ENCODE measurements around the gene SPTLC3. TPM values are rescaled to one million over a fixed set of nuclear protein-coding genes. Genes with fewer than 3 reads are reported as not detected.

Gene SPTLC3
- total RNA-seq, 1 experiment from 2014 or later = not detected

DNA sequence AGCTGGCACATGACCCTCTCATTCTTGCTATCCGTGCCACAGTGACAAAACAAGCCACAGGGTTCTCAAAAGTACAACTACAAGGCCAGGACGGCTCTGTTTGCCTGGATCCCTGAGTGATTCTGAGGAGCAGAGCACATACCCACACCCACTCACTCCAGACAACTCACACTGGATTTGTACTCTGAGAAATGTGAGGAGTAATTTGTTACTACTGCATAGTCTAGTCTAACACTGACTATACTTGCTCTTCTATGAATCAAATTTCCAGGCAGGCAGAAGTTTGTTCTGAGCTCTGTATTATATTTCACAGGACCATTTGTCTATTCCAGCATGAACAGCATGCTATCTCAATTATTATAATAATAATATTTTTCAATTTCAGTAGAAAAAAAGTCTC is 26.7 kb upstream of the SPTLC3 start:
- in situ Hi-C loops (cut with HindIII; ENCODE audit: low sequenced_read_pairs) = no loop called here
- no peak for DNase-seq (ENCODE audit: low spot score)

- no peak for DNase-seq (ENCODE audit: low spot score)
- in situ Hi-C loops (cut with HindIII; ENCODE audit: low sequenced_read_pairs) = no loop called here
Measured at GRCh38 chr20:12984069-12984765, 24.6 kb upstream of the SPTLC3 start.

- DNase-seq (ENCODE audit: low spot score) = no peak
- in situ Hi-C loops (cut with HindIII; ENCODE audit: low sequenced_read_pairs) = no loop called here
Measured at GRCh38 chr20:12984863-12985262, 23.9 kb upstream of the SPTLC3 start.

DNA sequence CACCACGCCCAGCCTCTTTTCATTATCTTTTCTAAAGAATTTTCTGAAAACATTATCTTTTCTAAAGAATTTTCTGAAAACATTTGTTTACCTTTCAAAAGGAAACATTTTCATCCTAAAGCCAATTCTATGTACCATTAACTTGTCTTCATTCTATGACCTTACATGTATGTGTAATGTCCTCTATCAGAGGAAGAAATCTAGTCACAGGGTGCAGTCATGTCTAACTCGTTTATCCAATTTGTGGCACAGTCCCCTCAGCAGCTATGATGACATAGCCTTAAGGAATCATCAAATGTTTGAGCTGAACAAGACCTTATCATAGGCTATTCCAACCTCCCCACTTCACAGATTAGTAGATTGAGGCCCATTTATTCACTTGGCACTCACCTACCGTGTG is 21.5 kb upstream of the SPTLC3 start:
- DNase-seq (ENCODE audit: low spot score) = no peak
- in situ Hi-C loops (cut with HindIII; ENCODE audit: low sequenced_read_pairs) = no loop called here

DNA sequence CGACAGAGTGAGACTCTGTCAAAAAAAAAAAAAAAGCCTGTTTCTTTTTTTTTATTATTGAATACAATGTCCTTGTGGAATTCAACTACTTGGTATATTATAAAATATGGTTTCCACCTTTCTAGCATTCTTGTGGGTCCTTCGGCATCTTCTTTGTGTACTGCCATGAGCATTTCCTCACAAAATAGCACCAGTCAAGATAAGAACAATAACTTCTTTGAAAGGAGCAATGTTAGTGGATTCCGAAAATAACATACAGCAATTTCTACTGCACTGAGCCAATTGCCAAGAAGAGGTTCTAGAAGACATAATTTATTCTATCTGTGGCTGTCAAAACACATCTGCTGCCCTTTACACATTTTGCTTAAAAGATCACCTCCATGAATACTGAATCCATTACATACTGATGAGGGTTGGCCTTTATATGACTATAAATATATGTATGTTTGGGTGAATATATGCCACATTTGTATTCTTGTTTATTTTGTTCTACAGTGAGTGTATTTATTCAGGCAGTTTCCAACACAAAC is 19.1 kb upstream of the SPTLC3 start:
- DNase-seq (ENCODE audit: low spot score) = no peak
- in situ Hi-C loops (cut with HindIII; ENCODE audit: low sequenced_read_pairs) = no loop called here

DNA sequence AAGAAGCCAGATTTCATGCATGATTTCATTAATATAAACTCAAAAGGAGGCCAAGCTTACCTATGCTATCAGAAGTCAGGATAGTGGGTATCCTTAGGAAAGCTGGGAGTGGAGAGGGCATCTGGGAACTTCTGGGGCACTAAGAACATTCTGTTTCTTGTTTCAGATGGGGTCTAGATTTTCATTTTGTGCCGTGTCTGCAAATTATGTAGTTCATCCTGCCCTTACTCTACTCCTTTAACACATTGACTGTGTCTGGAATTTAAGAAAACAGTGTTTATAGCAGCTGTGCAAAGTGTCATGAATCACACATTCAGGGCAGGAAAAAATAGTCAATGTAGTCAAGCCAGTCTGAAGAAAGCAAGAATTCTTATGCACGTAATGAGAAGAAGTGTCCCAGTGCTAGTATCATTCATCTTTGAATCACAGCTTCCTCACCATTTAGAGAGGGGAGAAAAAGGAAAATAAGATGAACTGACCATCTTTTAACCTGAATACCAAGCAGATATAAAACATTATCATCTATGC is 11.6 kb upstream of the SPTLC3 start:
- no peak for DNase-seq (ENCODE audit: low spot score)
- in situ Hi-C loops (cut with HindIII; ENCODE audit: low sequenced_read_pairs) = no loop called here

- no peak for DNase-seq (ENCODE audit: low spot score)
- in situ Hi-C loops (cut with HindIII; ENCODE audit: low sequenced_read_pairs) = no loop called here
Measured at GRCh38 chr20:12998046-12998445, 10.7 kb upstream of the SPTLC3 start.

DNA sequence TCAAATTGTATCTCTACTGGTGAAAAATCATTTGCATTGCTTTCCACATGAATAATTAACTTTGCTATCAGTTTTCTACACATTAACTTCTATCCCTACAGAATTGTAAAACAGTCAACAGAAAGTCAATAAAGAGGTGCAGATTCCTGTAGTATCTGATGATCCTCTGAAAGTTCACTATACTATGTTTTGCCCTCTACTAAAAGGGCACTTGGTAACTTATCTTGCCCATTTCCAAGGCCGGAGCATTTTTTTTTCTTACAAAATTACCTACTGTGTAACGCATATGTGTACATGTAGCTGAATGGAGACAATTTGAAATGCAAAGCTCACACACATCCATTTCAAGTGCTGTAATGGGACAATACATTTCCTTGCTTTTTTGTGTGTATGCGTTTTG is 9.6 kb upstream of the SPTLC3 start:
- in situ Hi-C loops (cut with HindIII; ENCODE audit: low sequenced_read_pairs) = no loop called here

DNA sequence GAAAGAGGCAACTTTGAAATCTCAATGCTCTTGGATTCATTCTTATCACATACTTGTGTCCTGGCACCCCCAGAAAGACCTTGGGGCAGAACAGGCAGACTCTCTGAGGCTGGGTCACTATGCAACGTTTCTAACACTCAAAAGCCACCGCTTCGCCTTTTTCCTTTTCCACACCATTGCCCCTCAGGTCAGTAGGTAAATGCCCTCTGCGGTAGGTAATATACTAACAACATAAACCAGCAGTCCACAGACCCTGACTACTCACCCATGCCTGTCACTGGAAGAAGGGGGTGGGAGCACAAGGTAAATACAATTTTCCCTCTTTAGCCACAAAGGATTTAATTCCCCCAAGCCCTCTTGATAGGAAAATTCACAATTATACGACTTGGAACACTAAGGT is 6.5 kb upstream of the SPTLC3 start:
- DNase-seq (ENCODE audit: low spot score) = no peak

More for the DNA sequence above, 9.6 kb upstream of the SPTLC3 start:
- no peak for DNase-seq (ENCODE audit: low spot score)

GRCh38 chr20:13006825-13007224 is 1.9 kb upstream of the SPTLC3 start:
- in situ Hi-C loops (cut with HindIII; ENCODE audit: low sequenced_read_pairs) = no loop called here
- no peak for DNase-seq (ENCODE audit: low spot score)

More for the DNA sequence above, 6.5 kb upstream of the SPTLC3 start:
- in situ Hi-C loops (cut with HindIII; ENCODE audit: low sequenced_read_pairs) = no loop called here

DNA sequence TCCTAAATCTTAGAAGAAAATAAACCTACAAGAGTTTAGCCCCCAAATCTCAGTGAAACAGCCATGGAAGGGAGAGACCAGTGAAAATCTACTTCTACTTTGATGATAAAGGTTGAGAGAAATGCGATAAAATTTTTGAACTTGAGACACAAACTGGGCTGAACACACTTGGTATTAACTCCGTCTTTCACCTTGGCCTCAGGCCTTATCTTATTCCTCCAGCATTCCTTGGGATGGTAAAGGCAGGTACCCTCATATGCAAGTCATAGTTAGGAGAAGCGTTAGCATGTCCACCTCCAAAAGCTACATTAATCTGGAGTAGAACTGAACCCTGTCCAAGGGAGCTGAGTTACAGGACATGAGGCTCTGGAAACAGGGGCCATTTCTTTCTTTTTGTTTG is 1.2 kb upstream of the SPTLC3 start:
- no peak for DNase-seq (ENCODE audit: low spot score)
- in situ Hi-C loops (cut with HindIII; ENCODE audit: low sequenced_read_pairs) = no loop called here

GRCh38 chr20:13009682-13010406 is 1.1 kb downstream of the SPTLC3 start:
- in situ Hi-C loops (cut with HindIII; ENCODE audit: low sequenced_read_pairs) = no loop called here
- peak; percentile 13 for DNase-seq (ENCODE audit: low spot score)

GRCh38 chr20:13012886-13013285 is 4.1 kb downstream of the SPTLC3 start:
- DNase-seq (ENCODE audit: low spot score) = no peak

GRCh38 chr20:13013411-13013810 is 4.6 kb downstream of the SPTLC3 start:
- in situ Hi-C loops (cut with HindIII; ENCODE audit: low sequenced_read_pairs) = no loop called here
- no peak for DNase-seq (ENCODE audit: low spot score)

More at GRCh38 chr20:13012886-13013285, 4.1 kb downstream of the SPTLC3 start:
- in situ Hi-C loops (cut with HindIII; ENCODE audit: low sequenced_read_pairs) = no loop called here

GRCh38 chr20:13017235-13017634 is 8.5 kb downstream of the SPTLC3 start:
- DNase-seq (ENCODE audit: low spot score) = no peak
- in situ Hi-C loops (cut with HindIII; ENCODE audit: low sequenced_read_pairs) = no loop called here

DNA sequence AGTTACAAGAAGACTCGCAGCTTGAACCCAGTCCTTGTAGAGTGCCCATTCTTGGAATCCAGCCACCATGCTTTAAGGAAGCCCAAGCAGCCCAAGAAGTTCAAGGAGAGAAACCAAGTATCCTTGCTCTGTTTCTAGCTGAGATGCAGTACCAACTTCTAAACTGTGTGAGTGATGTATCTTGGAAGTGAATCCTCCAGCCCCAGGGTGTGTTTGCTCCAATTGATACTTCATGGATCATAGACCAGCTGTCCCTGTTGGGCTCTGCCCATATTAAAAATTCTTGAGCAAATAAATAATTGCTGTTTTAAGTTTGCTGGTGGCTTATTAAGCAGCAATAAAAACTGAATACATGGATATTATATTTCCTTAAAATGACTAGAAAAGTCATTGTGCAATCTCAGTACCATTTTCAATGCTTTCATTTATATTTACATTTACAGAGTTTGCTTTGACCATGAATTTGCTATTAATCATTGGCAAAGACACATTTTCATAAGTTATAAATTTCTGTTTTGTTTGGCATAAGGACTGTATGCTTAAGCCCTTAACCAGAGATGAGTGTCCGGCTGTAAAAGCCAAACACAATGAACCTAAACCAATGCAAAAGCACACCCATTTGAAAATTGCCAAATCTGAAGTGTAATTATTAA is 9.2 kb downstream of the SPTLC3 start:
- no peak for DNase-seq (ENCODE audit: low spot score)
- in situ Hi-C loops (cut with HindIII; ENCODE audit: low sequenced_read_pairs) = no loop called here

GRCh38 chr20:13021205-13021970 is 12.6 kb downstream of the SPTLC3 start:
- in situ Hi-C loops (cut with HindIII; ENCODE audit: low sequenced_read_pairs) = no loop called here
- DNase-seq (ENCODE audit: low spot score) = no peak

DNA sequence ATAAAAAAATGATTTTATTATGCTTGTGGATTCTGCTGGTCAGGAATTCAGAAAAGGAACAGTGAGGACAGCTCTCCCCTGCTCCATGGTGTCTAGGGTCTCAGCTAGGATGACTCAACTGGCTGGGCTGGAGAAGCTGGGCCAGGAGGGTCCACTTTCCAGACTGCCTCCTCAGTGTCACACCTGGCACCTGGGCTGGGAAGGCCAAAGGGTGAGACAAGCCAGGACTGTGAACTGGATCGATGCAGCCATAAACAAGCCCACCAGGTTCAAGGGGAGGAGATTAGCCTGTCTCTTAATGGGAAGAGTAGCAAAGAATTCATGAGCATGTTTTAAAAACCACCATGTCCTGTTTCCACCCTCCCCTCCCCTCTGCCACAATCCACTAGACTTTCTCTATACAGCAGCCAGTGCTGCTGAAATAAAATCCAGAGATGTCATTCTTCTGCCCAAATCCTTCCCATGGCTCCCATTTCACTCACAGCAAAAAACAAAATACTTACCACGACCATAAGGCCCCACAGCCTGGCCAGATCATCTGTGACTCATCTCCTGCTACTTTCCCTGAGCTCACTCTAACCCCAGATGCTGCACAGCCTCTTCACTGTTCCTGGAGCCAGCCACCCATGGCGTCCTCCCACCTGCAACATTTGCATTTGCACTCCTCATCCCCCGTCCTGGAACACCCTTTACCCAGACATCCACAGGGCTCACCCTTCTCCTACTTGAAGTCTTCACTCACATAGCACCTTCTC is 13.8 kb downstream of the SPTLC3 start:
- no peak for DNase-seq (ENCODE audit: low spot score)
- in situ Hi-C loops (cut with HindIII; ENCODE audit: low sequenced_read_pairs) = no loop called here
